GM12872 (cell line): ENCODE data around the gene TGFB1.

Source experiments
- TF ChIP-seq, protein P1 (sequence below): IDR thresholded peaks from 3 replicates; pipeline ENCODE4 v1.5.1; 2011; ENCODE audit warnings: low read depth, mild to moderate bottlenecking, low read length, moderate library complexity; ENCODE audit not compliant: insufficient read depth

TGFB1 gene

DNA sequence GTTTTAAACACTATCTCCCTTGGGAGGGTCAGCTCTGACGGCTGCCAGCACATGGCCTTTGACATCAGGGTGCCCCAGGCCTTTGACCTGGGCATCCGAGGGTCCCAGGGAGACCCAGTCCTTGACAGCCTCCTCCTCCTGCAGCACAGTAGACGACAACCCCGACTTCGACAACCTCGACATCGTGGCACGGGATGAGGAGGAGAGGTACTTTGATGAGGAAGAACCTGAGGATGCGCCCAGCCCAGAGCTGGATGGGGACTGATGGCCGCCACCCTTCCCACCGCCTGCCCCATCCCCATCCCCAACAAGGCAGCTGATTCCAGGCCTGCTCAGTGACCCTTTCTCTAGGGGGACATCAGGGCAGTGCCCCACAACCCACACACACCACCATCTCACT, 31.3 kb downstream of the TGFB1 start:
- TF ChIP-seq, protein P1, sequence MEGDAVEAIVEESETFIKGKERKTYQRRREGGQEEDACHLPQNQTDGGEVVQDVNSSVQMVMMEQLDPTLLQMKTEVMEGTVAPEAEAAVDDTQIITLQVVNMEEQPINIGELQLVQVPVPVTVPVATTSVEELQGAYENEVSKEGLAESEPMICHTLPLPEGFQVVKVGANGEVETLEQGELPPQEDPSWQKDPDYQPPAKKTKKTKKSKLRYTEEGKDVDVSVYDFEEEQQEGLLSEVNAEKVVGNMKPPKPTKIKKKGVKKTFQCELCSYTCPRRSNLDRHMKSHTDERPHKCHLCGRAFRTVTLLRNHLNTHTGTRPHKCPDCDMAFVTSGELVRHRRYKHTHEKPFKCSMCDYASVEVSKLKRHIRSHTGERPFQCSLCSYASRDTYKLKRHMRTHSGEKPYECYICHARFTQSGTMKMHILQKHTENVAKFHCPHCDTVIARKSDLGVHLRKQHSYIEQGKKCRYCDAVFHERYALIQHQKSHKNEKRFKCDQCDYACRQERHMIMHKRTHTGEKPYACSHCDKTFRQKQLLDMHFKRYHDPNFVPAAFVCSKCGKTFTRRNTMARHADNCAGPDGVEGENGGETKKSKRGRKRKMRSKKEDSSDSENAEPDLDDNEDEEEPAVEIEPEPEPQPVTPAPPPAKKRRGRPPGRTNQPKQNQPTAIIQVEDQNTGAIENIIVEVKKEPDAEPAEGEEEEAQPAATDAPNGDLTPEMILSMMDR, result no peak

- TF ChIP-seq, protein P1, result peak; percentile 72
Measured at GRCh38 chr19:41321600-41322270, 32.0 kb downstream of the TGFB1 start.

DNA sequence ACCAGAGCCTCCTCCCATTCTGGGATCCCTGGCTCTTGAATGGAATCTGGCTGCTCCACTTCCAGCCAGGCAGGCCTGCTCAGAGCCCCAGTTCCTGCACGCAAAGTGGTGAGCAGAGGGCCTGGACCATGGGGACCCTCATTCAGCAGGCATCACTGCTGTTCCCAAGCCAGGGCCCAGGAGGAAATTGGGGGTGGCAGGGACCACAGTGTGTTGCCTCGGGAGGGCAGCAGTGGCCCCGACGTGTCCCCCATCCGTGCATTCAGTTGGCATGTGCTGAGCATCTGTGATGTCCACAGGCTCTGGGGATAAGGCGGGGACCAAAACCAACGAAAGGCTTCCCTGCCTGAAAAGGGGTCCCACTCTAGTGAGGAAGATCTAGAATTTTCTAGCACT, 32.5 kb downstream of the TGFB1 start:
- TF ChIP-seq, protein P1, result no peak

DNA sequence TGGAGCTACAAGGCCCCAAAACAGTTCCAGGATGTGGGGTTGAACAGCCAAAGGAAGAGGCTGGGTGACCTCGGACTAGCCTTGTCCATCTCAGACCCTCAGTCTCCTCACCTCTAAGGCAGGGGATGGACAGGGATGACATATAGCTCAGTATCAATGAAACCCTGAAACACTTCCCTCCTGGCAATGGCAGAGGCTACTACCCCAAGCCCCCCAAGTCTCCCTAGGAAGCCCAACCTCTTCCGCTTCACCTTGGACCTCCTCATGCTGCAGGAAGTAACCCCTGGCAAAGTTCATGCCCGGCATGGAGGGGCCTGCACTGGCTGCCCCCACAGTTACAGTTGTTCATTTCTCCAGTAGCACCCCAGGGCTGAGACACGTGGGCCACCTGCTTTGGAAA, 33.2 kb downstream of the TGFB1 start:
- TF ChIP-seq, protein P1, result no peak

DNA sequence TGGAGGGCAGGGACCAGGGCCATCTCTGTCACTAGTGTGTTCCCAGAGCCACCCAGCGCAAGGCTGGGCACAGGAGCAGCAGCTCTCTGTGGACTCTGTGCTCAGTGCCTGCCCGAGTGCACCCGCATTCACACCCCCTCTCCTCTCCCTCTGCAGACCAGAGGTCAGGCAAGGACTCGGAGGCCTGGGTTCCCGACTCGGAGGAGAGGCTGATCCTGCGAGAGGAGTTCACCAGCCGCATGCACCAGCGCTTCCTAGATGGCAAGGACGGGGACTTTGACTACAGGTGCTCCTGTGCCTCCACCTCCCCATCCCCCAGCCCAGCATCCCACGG, 33.6 kb downstream of the TGFB1 start:
- TF ChIP-seq, protein P1, result no peak

GRCh38 chr19:41319500-41320184, 34.1 kb downstream of the TGFB1 start:
- TF ChIP-seq, protein P1, result no peak

DNA sequence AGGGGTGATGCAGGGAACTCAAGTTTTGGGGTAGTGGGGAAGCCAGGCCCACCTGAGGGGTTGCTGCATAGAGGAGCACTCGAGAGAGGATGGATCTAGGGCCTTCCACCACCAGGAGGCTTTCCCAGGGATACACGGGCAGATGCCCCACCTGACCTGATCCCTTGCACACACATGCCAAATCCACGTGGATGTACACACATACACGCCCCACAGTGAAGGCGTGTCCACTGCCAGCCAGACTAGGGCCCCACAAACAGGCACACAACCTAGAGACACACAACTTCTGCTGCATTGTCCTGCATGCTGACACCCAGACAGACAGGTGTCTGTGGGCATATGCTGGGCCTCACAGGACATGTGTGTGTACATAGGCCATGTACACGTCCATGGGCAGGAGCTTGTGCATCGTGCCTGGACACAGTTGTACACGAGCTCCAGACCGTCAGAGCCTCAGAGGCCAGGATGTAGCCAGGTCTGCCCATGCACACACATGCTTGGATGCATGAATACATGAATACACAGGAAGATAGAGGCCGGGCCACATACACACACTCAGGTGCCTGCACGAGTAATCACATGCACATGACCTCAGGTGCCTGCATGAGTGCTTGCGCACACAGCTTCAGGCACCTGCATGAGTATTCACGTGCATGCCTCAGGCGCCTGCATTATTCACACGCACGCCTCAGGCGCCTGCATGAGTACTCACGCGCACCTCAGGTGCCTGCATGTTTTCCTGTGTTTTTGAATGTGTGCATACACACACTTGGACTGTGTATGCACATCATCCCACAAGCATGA, 34.8 kb downstream of the TGFB1 start:
- TF ChIP-seq, protein P1, result no peak
